ENCODE measurements around the gene TMEM242. TPM values are rescaled to one million over a fixed set of nuclear protein-coding genes. Genes with fewer than 3 reads are reported as not detected.

Gene TMEM242
- total and polyA plus RNA-seq, 2 of the 13 experiments (the other 11 are each of a cell fraction or from before 2014, with no cell fraction given) = 5.6 to 11.1 TPM

DNA sequence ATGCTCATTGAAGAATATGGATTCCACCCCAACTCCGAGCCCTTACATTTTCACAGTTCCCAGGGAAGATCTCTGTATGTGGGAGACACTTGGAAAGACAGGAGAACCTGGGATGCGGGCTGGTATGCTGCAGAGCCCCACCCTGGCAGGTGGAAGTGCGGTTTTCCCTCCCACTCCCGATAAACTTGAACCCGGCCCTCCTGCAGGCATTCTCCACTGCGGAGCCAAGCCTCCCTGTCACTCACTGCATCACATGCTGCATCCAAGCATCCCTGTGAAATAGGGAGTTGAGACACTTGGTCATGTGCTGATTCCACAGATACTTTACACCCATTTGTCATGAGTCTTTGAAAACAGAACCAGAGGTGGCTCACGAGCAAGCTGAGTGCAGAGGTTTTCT, 35.4 kb downstream of the TMEM242 start:
- 93% methylated on average over 7 of the region's 7 CpGs for WGBS (ENCODE audit: low lambda C conversion rate)
- Histone ChIP-seq H3K4me1 (ENCODE audit: insufficient read depth, low read length) (peaks cover 12% of the 10 kb centered on the region), H2AFZ (ENCODE audit: low read length) (no peak overlapping the region), H3K27ac (ENCODE audit: extremely low read length, insufficient read depth, low read length) (no peak overlapping the region), H3K9ac (ENCODE audit: insufficient read depth, low read depth, low read length) (no peak overlapping the region), H3K27me3 (ENCODE audit: control insufficient read depth in 1 of 2, insufficient read depth in 2 of 2, low read length in 2 of 2) (no peaks in the 10 kb centered on the region), H3K9me3 (ENCODE audit: low read length) (no peaks in the 10 kb centered on the region), H3K36me3 (replicated peaks in 1 of 2; ENCODE audit: control insufficient read depth in 1 of 2, insufficient read depth in 2 of 2, low read length in 2 of 2) (peaks cover 13 to 31% of the 10 kb centered on the region in 2 experiments), H3K4me3 (replicated peaks in 1 of 3; ENCODE audit: insufficient read depth in 1 of 3, low read depth in 2 of 3, low read length in 3 of 3) (no peak overlapping the region), H3K79me2 (ENCODE audit: insufficient read depth, low read length) (no peaks in the 10 kb centered on the region), H4K20me1 (ENCODE audit: insufficient read depth, low read length) (no peaks in the 10 kb centered on the region), H3K4me2 (ENCODE audit: low read depth, low read length) (no peak overlapping the region)
- in situ Hi-C loops (cut with HindIII; ENCODE audit: extremely low pct_ligation_motif_present, low pct_unique_long_range_greater_than_20kb) = no loop called here
- intact Hi-C loops (cut with micrococcal nuclease; ENCODE audit: unreplicated experiment) = no loop called here
- ChIA-PET POLR2A (no interaction called here), CTCF (ENCODE audit: low intra/inter-chr PET ratio, low total read pairs) (no interaction called here)
- TF ChIP-seq, protein P1, sequence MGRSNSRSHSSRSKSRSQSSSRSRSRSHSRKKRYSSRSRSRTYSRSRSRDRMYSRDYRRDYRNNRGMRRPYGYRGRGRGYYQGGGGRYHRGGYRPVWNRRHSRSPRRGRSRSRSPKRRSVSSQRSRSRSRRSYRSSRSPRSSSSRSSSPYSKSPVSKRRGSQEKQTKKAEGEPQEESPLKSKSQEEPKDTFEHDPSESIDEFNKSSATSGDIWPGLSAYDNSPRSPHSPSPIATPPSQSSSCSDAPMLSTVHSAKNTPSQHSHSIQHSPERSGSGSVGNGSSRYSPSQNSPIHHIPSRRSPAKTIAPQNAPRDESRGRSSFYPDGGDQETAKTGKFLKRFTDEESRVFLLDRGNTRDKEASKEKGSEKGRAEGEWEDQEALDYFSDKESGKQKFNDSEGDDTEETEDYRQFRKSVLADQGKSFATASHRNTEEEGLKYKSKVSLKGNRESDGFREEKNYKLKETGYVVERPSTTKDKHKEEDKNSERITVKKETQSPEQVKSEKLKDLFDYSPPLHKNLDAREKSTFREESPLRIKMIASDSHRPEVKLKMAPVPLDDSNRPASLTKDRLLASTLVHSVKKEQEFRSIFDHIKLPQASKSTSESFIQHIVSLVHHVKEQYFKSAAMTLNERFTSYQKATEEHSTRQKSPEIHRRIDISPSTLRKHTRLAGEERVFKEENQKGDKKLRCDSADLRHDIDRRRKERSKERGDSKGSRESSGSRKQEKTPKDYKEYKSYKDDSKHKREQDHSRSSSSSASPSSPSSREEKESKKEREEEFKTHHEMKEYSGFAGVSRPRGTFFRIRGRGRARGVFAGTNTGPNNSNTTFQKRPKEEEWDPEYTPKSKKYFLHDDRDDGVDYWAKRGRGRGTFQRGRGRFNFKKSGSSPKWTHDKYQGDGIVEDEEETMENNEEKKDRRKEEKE (IDR thresholded peaks at IDR 0.05) = no peak
- ATAC-seq = no peak
- DNase-seq (ENCODE audit: low spot score) = no peak
- BruUV-seq (replicated peaks) = no TSS peak
- FAIRE-seq = no peak

DNA sequence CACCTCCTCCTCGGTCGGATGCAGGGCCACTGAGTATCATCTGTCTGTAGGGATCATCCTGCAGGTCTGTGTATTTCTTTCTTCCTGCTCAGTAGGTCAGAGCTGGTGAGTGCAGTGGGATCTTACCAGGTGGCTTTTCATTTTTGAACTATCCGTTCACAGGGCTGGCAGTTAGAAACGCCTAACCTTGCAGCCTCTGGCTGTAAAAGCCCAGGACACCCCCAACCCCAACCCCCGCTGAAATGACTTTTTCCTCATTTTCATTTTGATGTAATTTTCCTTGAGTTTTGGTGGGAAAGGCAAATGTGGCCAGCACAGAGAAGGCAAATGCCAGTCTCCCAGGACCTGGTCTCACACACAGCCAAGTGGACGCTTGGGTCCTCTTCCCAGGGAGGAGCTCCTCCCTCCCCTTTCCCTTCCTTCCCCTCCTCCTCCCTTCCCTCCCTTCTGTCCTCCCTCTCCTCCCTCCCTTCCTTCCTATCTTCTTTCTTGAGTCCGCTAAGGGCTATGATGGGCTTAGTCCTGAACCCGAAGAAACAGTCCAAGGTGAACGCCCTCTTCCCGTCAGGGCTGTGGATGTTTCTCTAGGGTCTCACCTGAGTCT, 36.0 kb downstream of the TMEM242 start:
- DNase-seq (ENCODE audit: low spot score) = no peak
- TF ChIP-seq HNRNPK (IDR thresholded peaks at IDR 0.05; ENCODE audit: low read depth, low read length, poor library complexity, severe bottlenecking) = peak; percentile 36
- TF ChIP-seq ZNF850 (CRISPR knock-in tag; conservative IDR thresholded peaks at IDR 0.05) = no peak
- peak; percentile 86 for TF ChIP-seq PCBP2 (optimal IDR thresholded peaks at IDR 0.05; ENCODE audit: low read depth, low read length, poor library complexity, severe bottlenecking)
- TF ChIP-seq FOXO1 (CRISPR knock-in tag; IDR thresholded peaks at IDR 0.05) = no peak
- TF ChIP-seq PCBP1 (IDR thresholded peaks at IDR 0.05; ENCODE audit: borderline replicate concordance, low read depth, low read length) = 0 out of 2 replicates have a peak, but pooled peaks have one; percentile 54
- no peaks in the 10 kb centered on the region for H3K79me2 ChIP-seq (ENCODE audit: insufficient read depth, low read length)
- H3K27me3 ChIP-seq (ENCODE audit: control insufficient read depth in 1 of 2, insufficient read depth in 2 of 2, low read length in 2 of 2) = no peaks in the 10 kb centered on the region
- no peak overlapping the region for H3K4me2 ChIP-seq (ENCODE audit: low read depth, low read length)
- H3K4me3 ChIP-seq (replicated peaks in 1 of 3; ENCODE audit: insufficient read depth in 1 of 3, low read depth in 2 of 3, low read length in 3 of 3) = no peak overlapping the region
- ChIA-PET POLR2A (no interaction called here), CTCF (ENCODE audit: low intra/inter-chr PET ratio, low total read pairs) (no interaction called here)
- no peak for FAIRE-seq
- BruUV-seq (replicated peaks) = no TSS peak
- intact Hi-C loops (cut with micrococcal nuclease; ENCODE audit: unreplicated experiment) (no loop called here), in situ Hi-C loops (cut with HindIII; ENCODE audit: extremely low pct_ligation_motif_present, low pct_unique_long_range_greater_than_20kb) (no loop called here)
- H3K4me1 ChIP-seq (ENCODE audit: insufficient read depth, low read length) = peaks cover 15% of the 10 kb centered on the region
- no peaks in the 10 kb centered on the region for H3K9me3 ChIP-seq (ENCODE audit: low read length)
- H3K27ac ChIP-seq (ENCODE audit: extremely low read length, insufficient read depth, low read length) = no peak overlapping the region
- H2AFZ ChIP-seq (ENCODE audit: low read length) = no peak overlapping the region
- H3K9ac ChIP-seq (ENCODE audit: insufficient read depth, low read depth, low read length) = no peak overlapping the region
- ATAC-seq = no peak
- H4K20me1 ChIP-seq (ENCODE audit: insufficient read depth, low read length) = no peaks in the 10 kb centered on the region
- H3K36me3 ChIP-seq (replicated peaks in 1 of 2; ENCODE audit: control insufficient read depth in 1 of 2, insufficient read depth in 2 of 2, low read length in 2 of 2) = peaks cover 12 to 27% of the 10 kb centered on the region in 2 experiments
- WGBS (ENCODE audit: low lambda C conversion rate) = 93% methylated on average over 10 of the region's 10 CpGs
